IPS-11a (cell line): ENCODE results near the gene ROBO2.

Experiments
- H3K4me3 ChIP-seq: one replicate; pipeline ENCODE4 v1.5.1; 2013; ENCODE audit warnings: low read depth, low read length, control low read depth

The ROBO2 gene

DNA sequence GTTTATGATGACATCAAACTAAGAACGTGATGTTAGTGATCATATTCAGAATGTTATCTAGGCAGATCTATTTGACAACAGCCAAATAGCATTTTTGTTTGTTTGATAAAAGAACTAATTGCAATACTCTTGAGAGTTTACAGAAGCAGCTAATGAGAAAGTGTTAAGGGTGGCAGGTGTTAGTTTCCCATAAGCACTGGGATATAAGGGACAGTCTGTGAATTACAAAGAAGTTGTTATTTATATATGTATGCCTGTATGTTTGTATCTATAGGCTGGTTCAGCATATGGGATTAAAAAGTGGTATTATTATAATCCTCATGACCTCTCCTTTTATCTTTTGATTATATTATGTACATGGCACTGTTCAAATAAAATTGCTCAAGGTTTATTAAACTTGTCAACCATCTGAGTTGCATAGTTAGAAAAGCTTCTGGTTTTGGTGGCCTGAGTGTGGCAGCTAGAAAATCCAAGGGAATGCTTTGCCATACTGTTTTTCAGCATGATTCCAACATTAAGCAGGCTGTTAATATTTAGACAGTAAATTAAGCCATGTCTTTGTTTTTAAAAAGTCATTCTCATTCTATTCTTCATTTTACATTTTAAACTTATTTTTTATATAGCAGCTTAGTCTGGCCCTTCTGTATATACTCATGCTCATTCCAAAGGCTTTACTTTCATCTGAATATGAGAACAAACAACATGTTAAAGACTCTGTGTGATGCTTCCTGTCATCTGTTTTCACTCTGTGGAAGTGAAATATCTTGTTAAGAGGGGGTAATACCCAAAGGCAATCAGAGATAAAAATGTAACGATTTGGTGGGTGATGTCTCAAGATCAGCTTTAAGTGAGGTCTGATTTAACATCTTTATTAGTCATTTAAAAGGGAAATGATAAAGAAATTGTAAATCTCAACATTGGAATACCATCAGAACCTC is 13.1 kb downstream of the ROBO2 start:
- no peak overlapping the region for H3K4me3 ChIP-seq

DNA sequence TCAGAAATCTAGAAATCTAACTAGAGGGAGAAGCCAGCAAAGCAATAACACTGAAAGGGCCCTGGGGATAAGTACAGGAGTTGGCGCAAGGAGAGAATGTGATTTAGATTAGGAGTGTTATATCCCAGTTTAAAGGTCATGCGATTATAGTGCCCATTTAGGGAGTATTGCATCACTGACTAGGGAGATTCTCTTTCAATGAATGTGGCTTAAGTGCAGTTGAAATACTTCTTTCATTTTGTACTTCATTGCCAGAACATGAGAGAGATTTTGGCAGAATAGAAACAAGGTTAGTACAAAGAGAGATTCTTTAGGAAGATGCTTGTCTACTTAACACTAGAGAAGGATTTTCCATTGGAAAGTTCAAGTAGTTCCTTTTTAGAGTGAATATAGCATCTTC is 13.9 kb downstream of the ROBO2 start:
- no peak overlapping the region for H3K4me3 ChIP-seq

DNA sequence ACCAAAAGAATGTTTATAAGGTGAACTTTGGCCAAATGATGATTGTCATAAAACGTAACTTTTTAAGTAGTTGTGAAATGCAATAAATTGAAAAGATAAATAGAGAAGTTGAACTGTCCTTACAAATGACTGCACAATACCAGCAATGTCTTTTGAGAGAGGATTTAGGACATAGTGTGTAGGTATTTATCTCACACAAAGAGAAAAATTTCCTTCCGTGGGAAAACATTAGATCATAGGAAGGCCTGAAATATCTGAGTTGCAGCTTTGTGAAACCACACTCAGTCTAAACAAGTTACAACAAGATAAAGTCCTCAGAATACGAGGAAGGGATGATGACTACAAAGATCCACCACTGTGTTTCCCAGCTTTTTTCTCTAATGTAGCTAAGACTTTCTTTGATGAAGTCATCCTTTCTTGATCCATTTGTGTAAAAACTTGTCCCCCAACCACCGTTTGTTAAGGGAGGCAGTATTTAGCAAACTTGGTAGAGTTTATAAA is 16.0 kb downstream of the ROBO2 start:
- H3K4me3 ChIP-seq: no peak overlapping the region

DNA sequence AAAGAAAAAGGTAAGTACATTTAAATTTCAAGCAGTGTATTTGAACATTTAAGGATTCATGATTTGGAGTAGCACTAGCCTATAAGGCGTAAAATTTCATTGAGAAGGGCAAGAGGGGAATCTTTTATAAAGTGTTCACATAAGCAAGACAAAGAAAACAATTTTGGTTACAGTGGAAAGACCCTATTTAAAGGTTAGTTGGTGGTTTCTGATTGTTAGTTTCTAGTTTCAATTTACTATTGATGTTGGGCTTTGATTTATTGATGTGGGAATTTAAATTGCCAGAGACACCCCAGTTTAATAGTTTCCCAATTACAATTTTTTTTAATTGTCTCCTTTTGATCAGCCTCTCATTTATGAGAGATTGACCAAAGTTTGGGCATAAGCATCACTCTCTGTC is 19.5 kb downstream of the ROBO2 start:
- no peak overlapping the region for H3K4me3 ChIP-seq

DNA sequence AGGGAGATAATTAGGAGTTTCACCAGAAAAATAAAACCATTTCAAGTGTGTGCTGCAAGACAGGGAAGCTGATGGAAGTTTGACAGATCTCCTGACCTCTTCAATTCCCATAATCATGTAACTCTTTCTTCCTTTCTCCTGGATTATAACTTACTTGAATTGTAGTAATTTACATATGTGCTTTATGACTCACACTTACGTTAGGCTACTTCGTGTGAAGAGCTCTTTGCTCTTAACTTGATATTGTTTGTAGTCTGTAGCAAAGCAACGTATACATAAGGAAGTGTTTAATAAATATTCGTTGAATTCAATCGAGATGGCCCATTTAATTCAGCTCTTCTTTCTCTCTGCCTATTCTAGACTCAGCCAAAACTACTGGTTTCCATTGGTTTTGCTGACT is 23.5 kb downstream of the ROBO2 start:
- no peak overlapping the region for H3K4me3 ChIP-seq

DNA sequence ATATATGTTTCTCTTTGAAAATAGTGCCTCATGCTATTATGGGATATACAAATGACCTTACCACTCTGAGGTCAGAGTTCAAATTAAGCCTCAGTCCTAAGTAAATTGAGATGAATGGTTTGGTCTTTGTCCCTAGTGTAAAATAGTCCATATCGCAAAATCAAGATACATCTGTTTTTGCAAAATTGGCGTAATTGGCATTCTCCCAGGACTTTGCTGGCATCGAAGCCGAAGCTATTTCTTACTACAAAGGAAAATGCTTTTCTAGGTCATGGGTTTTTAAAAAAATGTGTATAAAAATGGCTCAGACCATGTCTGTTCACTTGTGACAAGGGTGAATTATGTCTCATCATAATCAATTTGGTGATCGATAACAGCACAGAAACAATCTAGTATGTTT is 25.9 kb downstream of the ROBO2 start:
- no peak overlapping the region for H3K4me3 ChIP-seq

DNA sequence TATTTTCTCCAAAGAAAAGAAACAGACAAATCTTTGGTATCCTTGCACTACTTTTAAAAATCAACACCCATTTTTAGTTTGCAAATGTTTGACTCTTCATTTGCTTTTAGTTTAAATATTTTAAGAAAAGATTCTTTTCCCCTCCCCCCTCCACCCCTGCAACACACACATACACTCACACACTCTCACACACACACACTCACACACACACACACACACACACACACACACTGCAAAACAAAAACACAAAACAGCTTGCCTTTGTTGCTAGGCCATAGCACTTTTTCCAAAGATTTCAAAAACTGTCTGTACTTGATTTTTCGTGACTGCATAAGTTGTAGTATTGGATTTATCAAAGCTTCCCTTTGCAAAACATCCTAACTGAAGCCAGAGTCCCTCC is 26.9 kb downstream of the ROBO2 start:
- no peak overlapping the region for H3K4me3 ChIP-seq

DNA sequence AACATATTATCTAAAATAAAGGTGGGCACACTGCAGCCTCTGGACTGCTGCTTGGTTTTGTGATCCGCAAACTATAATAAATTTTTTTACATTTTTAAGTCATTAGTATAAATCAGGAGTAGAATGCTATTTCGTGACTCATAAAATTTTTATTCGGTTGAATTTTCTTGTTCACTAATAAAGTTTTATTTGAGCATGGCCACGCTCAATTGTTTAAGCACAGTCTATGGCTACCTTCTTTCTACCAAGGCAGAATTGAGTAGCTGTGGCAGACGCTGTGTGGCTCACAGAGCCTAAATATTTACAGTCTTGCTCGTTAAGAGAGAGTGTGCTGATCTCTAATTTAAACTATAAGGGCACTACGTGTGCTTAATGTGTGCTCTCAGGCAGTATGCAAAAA is 28.9 kb downstream of the ROBO2 start:
- no peak overlapping the region for H3K4me3 ChIP-seq

DNA sequence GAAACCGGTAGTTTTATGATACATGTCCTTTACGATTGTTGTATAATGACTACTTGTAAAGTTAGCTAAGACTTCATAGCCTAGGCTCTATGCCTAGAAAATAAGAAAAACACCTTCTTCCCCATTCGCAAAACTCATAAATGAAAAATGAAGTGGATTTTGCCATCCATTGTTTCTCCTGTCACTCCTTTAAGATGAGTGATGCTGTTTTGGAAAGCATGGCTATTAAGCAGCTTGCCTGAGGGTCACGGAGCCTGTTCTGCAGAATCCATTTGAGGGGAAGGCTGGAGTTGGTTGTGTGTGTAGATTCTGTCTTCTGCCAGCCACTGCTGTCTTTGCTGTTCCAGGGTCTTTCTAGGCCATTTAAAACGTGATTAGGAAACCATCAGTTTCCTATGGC is 31.5 kb downstream of the ROBO2 start:
- H3K4me3 ChIP-seq: no peak overlapping the region

DNA sequence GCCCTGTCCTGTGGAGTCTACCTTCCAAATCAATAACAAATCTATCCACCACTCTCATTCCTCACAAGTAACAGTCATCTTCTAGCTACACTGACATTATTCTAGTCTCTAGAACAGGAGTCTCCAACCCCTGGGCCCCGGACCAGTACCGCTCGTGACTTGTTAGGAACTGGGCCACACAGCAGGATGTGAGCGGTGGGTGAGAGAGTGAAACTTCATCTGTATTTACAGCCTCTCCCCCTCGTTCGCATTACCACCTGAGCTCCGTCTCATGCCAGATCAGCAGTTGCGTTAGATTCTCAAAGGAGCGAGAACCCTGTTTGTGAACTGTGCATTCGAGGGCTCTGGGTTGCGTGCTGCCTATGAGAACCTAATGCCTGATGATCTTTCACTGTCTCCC is 31.9 kb downstream of the ROBO2 start:
- no peak overlapping the region for H3K4me3 ChIP-seq

DNA sequence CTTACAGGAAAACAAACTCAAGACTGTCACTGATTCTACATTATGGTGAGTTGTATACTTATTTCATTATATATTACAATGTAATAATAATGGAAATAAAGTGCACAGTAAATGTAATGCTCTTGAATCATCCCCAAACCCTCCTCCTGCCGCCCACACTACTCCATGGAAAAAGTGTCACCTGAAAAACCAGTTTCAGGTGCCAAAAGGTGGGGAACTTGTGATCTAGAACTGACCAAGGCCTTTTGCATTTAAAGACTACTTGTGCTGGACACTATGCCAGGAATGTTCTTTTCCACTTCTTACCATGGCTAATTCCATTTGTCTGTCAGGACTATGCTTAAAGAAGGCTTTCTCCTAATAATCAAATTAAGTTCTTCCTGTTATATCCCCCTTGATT is 32.3 kb downstream of the ROBO2 start:
- H3K4me3 ChIP-seq: no peak overlapping the region

DNA sequence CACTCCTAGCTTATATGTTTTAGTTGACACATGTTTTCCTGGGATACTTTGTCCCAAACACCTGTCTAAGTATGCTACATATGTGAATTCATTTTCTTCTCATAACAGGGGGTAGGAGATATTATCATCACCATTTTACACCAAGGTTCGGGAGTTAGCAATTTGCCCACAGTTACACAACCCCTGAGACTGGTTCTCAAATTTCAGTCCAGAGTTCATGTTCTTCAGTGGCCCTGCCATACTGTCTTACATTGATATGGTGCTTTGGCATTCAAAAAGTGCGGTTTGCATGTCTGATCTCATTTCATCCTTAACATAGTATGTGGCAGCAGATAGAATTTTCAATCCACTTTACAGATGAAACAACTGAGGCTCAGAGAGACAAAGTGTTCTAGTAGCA is 38.4 kb downstream of the ROBO2 start:
- H3K4me3 ChIP-seq: no peak overlapping the region

DNA sequence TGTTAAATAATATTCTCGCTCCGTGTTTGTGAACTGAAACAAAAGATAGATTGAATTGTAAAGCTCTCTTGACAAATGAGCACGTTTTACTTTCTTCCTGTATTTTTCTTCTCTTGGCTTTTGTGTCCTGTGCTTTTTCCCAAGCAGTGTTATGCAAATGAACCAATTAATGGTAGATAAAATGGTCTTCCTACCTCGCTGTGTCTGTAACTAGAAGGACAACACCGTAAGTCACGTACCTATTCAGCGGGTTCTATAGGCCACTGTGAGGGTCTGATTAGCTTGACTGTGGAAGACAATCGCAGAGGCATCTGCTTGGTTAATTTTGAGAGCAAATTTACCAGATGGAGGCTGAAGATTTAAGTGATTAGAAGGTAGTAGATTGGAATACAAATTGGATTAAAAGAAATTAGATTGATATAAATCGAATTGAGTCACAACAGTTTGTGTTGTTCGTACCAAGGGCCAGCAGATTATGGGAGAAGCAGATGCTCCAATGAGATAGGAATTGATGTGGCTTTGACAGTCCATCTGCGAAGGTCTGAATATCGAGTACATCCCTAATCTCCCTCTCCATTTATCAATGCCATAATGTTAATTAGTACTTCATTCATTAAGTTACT is 40.2 kb downstream of the ROBO2 start:
- no peak overlapping the region for H3K4me3 ChIP-seq

DNA sequence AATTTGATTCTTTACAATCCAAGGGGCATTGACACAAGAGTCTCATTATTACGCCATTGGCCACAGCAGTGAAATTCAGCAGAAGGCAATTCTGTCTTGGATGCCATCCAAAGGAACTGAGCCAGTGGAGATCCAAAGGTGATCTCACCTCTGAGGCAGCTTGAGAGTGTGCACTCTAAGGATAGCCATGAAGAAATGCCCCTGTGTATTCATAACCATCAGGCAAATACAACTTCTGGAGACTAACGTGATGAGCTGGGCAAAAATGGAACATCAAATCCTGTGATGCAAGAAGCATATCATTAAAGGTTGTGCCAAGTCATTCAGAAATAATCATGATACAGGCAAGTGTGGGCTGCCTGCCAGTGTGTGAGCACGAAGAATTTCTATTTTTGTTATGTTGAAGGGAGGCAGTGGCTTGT is 41.4 kb downstream of the ROBO2 start:
- no peak overlapping the region for H3K4me3 ChIP-seq

DNA sequence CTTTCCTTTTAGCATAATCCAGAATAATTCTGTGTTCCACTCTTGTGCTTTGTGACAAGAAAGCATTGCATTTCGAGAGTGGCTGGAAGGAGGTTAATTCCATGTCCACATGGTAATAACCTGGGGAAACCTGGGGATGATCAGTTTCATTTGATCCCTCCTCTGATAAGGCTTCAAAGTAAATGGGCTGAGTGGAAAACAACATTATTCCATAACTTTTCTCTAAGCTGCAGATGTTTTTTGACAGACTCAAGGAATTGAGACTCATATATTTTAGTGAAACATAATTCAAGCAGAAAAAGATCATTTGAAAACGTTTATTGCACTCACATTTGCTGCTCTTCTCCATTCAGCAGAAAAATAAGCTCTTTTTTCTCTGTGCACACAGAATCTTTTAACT is 44.6 kb downstream of the ROBO2 start:
- no peak overlapping the region for H3K4me3 ChIP-seq

DNA sequence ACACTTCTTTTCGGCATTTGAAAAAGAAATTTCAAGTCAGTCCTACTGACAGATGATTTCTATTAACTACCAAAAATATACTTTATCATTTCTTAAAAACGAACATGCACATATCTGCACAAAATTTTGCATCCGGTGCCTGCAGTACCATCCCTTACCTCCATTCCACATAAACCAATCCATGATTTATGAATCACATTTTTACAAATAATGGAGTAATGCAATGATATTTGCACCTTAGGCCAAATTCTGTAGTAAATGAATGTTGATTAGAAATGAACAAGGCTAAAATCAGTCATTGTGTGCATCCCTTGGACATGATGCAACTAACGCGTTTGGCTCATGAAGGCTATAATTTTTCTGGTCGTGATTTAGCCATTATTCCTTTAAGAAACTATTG is 46.5 kb downstream of the ROBO2 start:
- H3K4me3 ChIP-seq: no peak overlapping the region

DNA sequence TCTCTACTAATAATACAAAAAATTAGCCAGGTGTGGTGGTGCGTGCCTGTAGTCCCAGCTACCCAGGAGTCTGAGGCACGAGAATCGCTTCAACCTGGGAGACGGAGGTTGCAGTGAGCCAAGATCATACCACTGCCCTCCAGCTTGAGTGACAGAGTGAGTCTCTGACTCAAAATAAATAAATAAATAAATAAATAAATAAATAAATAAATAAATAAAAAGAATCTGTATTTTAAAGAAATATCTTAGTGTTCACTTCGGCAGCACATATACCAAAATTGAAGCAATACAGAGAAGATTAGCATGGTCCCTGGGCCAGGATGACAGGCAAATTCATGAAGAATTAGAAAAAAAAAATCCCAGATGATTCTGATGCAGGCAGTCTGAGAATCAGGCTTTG is 51.9 kb downstream of the ROBO2 start:
- H3K4me3 ChIP-seq: no peak overlapping the region

DNA sequence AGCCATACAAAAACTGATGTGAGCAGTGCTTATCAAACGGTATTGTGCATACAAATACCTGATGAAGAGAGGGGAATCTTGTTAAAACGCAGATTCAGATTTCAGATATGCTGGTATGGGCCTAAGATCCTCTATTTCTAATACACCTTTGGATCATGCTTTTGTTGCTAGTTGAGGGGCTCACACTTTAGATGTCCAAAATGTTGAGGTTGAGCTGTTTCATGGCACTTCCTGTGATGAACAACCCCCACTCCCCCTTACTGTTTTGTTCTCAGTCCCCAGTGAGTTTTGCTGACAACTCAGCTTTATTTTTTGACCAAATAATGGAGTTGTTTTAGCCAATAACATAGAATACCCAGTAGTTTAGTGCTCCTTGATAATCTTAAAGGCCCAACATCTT is 53.2 kb downstream of the ROBO2 start:
- no peak overlapping the region for H3K4me3 ChIP-seq

DNA sequence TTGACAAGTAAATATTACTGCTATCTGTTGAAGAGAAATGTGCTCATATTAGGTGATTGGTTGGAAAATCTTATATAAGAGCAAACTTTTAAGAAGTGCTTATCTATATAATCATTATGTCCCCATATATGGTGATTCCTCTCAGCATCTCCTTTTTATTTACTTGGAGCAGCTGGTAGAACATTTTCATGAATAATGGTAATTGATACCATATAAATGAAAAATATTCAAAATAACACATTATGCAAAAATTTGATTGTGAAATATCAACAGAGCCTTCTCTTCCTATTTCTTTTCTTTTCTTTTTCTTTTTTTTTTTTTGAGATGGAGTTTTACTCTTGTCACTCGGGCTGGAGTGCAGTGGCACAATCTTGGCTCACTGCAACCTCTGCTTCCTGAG is 56.2 kb downstream of the ROBO2 start:
- no peak overlapping the region for H3K4me3 ChIP-seq

DNA sequence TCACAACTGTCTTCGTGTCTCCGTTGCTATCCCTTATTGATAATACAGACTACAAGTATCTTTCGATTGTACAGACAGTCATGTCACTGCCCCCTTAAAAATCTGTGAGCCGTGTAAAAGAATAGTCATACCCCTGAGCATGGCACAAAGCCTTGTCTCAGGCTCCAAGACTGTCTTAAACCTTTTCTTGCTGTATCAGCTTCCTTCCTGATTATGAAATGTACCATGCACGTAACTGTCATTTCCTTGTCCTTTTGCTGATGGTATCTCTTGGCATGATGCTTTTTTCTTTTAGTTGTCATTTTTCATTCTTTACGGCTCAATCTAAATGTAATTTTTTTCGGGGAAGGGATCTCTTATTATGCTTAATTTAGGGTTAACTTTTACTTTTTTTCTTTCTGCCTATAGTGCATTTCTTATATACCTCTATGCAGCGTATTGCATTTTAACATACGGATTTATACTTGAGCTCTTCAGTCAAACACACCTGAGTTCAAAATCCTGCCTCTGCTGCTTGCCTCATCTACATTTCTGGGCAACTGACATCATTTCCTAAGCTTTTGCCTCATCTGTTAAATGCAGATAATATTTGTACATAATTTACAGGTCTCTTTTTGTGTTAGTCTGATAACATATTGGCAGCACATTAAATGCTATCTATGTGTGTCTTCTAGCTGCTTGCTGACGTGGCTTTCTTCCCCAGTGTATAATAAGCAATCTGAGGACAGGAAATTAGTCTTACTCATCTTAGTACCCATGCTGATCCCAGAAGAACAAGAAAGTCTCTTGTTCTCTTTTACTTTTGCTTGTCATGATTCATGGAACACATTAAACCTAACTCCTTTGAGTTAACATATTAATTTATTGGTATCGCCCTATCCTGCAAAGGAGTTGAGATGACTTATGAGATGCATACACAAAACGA is 57.3 kb downstream of the ROBO2 start:
- no peak overlapping the region for H3K4me3 ChIP-seq
